HCT116 (cell line): ENCODE data around the gene PLPPR2. TPM values are rescaled to one million over a fixed set of nuclear protein-coding genes. Genes with fewer than 3 reads are reported as not detected.
A peak's percentile ranks its signal among the peaks of the same experiment; 100 is the strongest.

Experiments
- ATAC-seq: fragments of 200-7000 bp; cut with Tn5 transposase; 2 replicates; pipeline ENCODE4 v1.9.1; 2020; ENCODE audit warnings: mild to moderate bottlenecking, moderate library complexity
- BruUV-seq: library from RNA; stranded (reverse); fragments of 400-500 nt; replicated peaks from 2 replicates; lab custom pipeline; 2021; lab: Mats Ljungman, UMichigan
- CTCF ChIA-PET: fragments of 300-600 bp; sonication (Branson Sonifier 250); formaldehyde crosslinking; loops from one replicate; lab custom pipeline; 2021; ENCODE audit warnings: antibody characterized with exemption; lab: Charles Lee
- POLR2A ChIA-PET: fragments of 300-600, 350-600 bp; sonication (Branson Sonifier 250); formaldehyde crosslinking; loops from one replicate; lab custom pipeline; 2021; ENCODE audit warnings: antibody characterized with exemption; lab: Charles Lee
- RAD21 ChIA-PET, 2 experiments: fragments of 300-600 bp; sonication (Branson Sonifier 250); formaldehyde crosslinking; loops; one replicate each; lab custom pipeline; 2023; ENCODE audit warnings: low total read pairs in 2 of 2; ENCODE audit not compliant: uncharacterized antibody in 2 of 2, unreplicated experiment in 2 of 2, low non-redundant PET in 1 of 2; lab: Charles Lee
- DNase-seq: peaks from one replicate; pipeline ENCODE4 v3.0.0-alpha.2; 2010; ENCODE audit warnings: low read depth, low spot score
- H2AFZ ChIP-seq: fragments of 200-600 bp; shearing (Covaris generic), sonication (generic); 2 replicates; pipeline ENCODE4 v1.6.1; 2017; ENCODE audit warnings: low read depth, mixed run types, mixed read lengths, antibody characterized with exemption, low read length; ENCODE audit not compliant: poor library complexity, severe bottlenecking
- H3K27ac ChIP-seq: 2 replicates; pipeline ENCODE4 v1.5.1; 2012; ENCODE audit warnings: low read depth, low read length
- H3K27me3 ChIP-seq: fragments of 200-600 bp; sonication (generic); 2 replicates; pipeline ENCODE4 v1.6.1; 2016; ENCODE audit warnings: mixed run types, low read length, mixed read lengths; ENCODE audit not compliant: insufficient read depth
- H3K36me3 ChIP-seq, 2 experiments: fragments of 200-500 bp in 1 of 2; fragments of 200-600 bp in 1 of 2; sonication (Bioruptor generic) in 1 of 2; sonication (generic) in 1 of 2; 2 replicates each; pipeline versions ENCODE4 v1.5.1 to v1.6.1; 2014 to 2016; ENCODE audit warnings: low read length in 2 of 2, inconsistent platforms in 1 of 2, mixed read lengths in 1 of 2, mixed run types in 1 of 2; ENCODE audit not compliant: insufficient read depth in 2 of 2, control insufficient read depth in 1 of 2
- H3K4me1 ChIP-seq, 2 experiments: fragments of 200-600 bp in 1 of 2; sonication (generic) in 1 of 2; 2 replicates each; pipeline versions ENCODE4 v1.5.1 to v1.6.1; 2012 to 2017; ENCODE audit warnings: low read length in 2 of 2, inconsistent platforms in 1 of 2, mild to moderate bottlenecking in 1 of 2, mixed read lengths in 1 of 2, mixed run types in 1 of 2, moderate library complexity in 1 of 2; ENCODE audit not compliant: insufficient read depth in 2 of 2, control insufficient read depth in 1 of 2
- H3K4me2 ChIP-seq: fragments of 200-600 bp; sonication (generic); 2 replicates; pipeline ENCODE4 v1.6.1; 2017; ENCODE audit warnings: mixed run types, low read length, mixed read lengths
- H3K4me3 ChIP-seq, 2 experiments: fragments of 200-600 bp in 1 of 2; sonication (generic) in 1 of 2; replicated peaks in 1 of 2; 2 replicates each; pipeline ENCODE4 v1.5.1; 2011 to 2016; ENCODE audit warnings: low read length in 2 of 2, control low read depth in 1 of 2, low read depth in 1 of 2, mild to moderate bottlenecking in 1 of 2, mixed read lengths in 1 of 2, mixed run types in 1 of 2
- H3K79me2 ChIP-seq: fragments of 200-600 bp; sonication (generic); 2 replicates; pipeline ENCODE4 v1.6.1; 2017; ENCODE audit warnings: mild to moderate bottlenecking, mixed run types, low read length, moderate library complexity, mixed read lengths; ENCODE audit not compliant: insufficient read depth
- H3K9ac ChIP-seq: fragments of 200-600 bp; sonication (generic); 2 replicates; pipeline ENCODE4 v1.6.1; 2016; ENCODE audit warnings: low read length, mixed read lengths
- H3K9me2 ChIP-seq: fragments of 200-600 bp; sonication (generic), shearing (Covaris generic); 2 replicates; pipeline ENCODE4 v1.6.1; 2017; ENCODE audit warnings: mixed run types, mild to moderate bottlenecking, moderate library complexity; ENCODE audit not compliant: insufficient read depth
- H3K9me3 ChIP-seq, 2 experiments: fragments of 200-500 bp in 1 of 2; fragments of 200-600 bp in 1 of 2; sonication (Bioruptor generic) in 1 of 2; sonication (generic) in 1 of 2; 2 replicates each; pipeline ENCODE4 v1.6.1; 2014 to 2017; ENCODE audit warnings: low read length in 2 of 2, mixed read lengths in 2 of 2, inconsistent platforms in 1 of 2, low read depth in 1 of 2, mild to moderate bottlenecking in 1 of 2, mixed run types in 1 of 2, moderate library complexity in 1 of 2; ENCODE audit not compliant: control insufficient read depth in 1 of 2, insufficient read depth in 1 of 2
- H4K20me1 ChIP-seq: fragments of 200-600 bp; sonication (generic), shearing (Covaris generic); 2 replicates; pipeline ENCODE4 v1.6.1; 2017; ENCODE audit warnings: mixed run types, mild to moderate bottlenecking, moderate library complexity; ENCODE audit not compliant: insufficient read depth
- CEBPB ChIP-seq: IDR thresholded peaks from 2 replicates; pipeline ENCODE4 v1.6.1; 2012; ENCODE audit warnings: low read depth
- ELF1 ChIP-seq: IDR thresholded peaks from 2 replicates; pipeline ENCODE4 v1.6.1; 2012; ENCODE audit warnings: low read depth, borderline replicate concordance
- EZH2phosphoT487 ChIP-seq: fragments of 200-600 bp; IDR thresholded peaks from 2 replicates; pipeline ENCODE4 v1.6.1; 2018; ENCODE audit warnings: antibody characterized with exemption, borderline replicate concordance
- FOSL1 ChIP-seq: IDR thresholded peaks from 2 replicates; pipeline ENCODE4 v1.6.1; 2012; ENCODE audit warnings: low read depth
- JUND ChIP-seq: IDR thresholded peaks from 2 replicates; pipeline ENCODE4 v1.6.1; 2012
- SIN3A ChIP-seq: IDR thresholded peaks from 2 replicates; pipeline ENCODE4 v1.6.1; 2012; ENCODE audit warnings: low read depth
- SP1 ChIP-seq: IDR thresholded peaks from 2 replicates; pipeline ENCODE4 v1.6.1; 2012; ENCODE audit warnings: low read depth
- SRF ChIP-seq: IDR thresholded peaks from 2 replicates; pipeline ENCODE4 v1.6.1; 2012; ENCODE audit warnings: low read depth
- TCF7L2 ChIP-seq: IDR thresholded peaks from 2 replicates; pipeline ENCODE4 v1.7.0; 2011; ENCODE audit warnings: borderline replicate concordance, inconsistent platforms; ENCODE audit not compliant: insufficient read depth, insufficient read length; ENCODE audit errors: extremely low read depth
- YY1 ChIP-seq: IDR thresholded peaks from 2 replicates; pipeline ENCODE4 v1.6.1; 2011; ENCODE audit warnings: low read length, low read depth, moderate library complexity, mild to moderate bottlenecking; ENCODE audit not compliant: insufficient replicate concordance; ENCODE audit errors: extremely low read depth
- ZFX ChIP-seq: fragments of 450-650 bp; IDR thresholded peaks from 2 replicates; pipeline ENCODE4 v1.6.1; 2017
- intact Hi-C: fragments of 100-400 bp; cut with micrococcal nuclease; formaldehyde crosslinking; loops from 2 replicates; pipeline ENCODE4 v1.10.0; 2022
- total RNA-seq: library from RNA; stranded (reverse); gene quantifications from one replicate; pipeline ENCODE4 v1.2.1, GENCODE V29; 2021; ENCODE audit not compliant: unreplicated experiment
- TF ChIP-seq, protein P1 (sequence below): IDR thresholded peaks from 2 replicates; pipeline ENCODE4 v1.6.1; 2012
- TF ChIP-seq, protein P2 (sequence below): IDR thresholded peaks from 2 replicates; pipeline ENCODE4 v1.6.1; 2012; ENCODE audit warnings: low read depth

The PLPPR2 gene
- total RNA-seq, 1 experiment from 2014 or later: 23.2 TPM

GRCh38 chr19:11379857-11380350 is 24.7 kb downstream of the PLPPR2 start:
- H3K4me1 ChIP-seq: peaks cover 56 to 90% of the 10 kb centered on the region in 2 experiments
- no TSS peak for BruUV-seq
- no peaks in the 10 kb centered on the region for H3K27me3 ChIP-seq
- POLR2A ChIA-PET: no interaction called here
- no peaks in the 10 kb centered on the region for H3K9me2 ChIP-seq
- H3K27ac ChIP-seq: peak overlapping the region; percentile 81
- H3K4me3 ChIP-seq: peak overlapping the region; percentile 69 to 71
- H3K4me2 ChIP-seq: peak overlapping the region; percentile 97
- TF ChIP-seq, protein P1, sequence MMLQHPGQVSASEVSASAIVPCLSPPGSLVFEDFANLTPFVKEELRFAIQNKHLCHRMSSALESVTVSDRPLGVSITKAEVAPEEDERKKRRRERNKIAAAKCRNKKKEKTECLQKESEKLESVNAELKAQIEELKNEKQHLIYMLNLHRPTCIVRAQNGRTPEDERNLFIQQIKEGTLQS: no peak
- TF ChIP-seq SRF (no peak), CEBPB (no peak), TCF7L2 (no peak), SIN3A (no peak)
- peaks cover 7% of the 10 kb centered on the region; the same call in 1 of the 2 replicates for H3K79me2 ChIP-seq
- CTCF ChIA-PET: interaction anchor here (0.9 to 1.2 kb wide), 2 partner anchors 34 to 97 kb away, joined by 3 read pairs; no protein-coding TSS in a partner anchor
- intact Hi-C loops: loop anchor here (5.0 kb wide), 1 partner anchor 88 kb away; no protein-coding TSS in a partner anchor
- RAD21 ChIA-PET: no interaction called here
- H3K36me3 ChIP-seq: no peaks in the 10 kb centered on the region
- H3K9ac ChIP-seq: peak overlapping the region; percentile 79
- H2AFZ ChIP-seq: no peak overlapping the region
- ATAC-seq: no peak
- H3K9me3 ChIP-seq: no peaks in the 10 kb centered on the region
- no peak for DNase-seq
- no peaks in the 10 kb centered on the region for H4K20me1 ChIP-seq

DNA sequence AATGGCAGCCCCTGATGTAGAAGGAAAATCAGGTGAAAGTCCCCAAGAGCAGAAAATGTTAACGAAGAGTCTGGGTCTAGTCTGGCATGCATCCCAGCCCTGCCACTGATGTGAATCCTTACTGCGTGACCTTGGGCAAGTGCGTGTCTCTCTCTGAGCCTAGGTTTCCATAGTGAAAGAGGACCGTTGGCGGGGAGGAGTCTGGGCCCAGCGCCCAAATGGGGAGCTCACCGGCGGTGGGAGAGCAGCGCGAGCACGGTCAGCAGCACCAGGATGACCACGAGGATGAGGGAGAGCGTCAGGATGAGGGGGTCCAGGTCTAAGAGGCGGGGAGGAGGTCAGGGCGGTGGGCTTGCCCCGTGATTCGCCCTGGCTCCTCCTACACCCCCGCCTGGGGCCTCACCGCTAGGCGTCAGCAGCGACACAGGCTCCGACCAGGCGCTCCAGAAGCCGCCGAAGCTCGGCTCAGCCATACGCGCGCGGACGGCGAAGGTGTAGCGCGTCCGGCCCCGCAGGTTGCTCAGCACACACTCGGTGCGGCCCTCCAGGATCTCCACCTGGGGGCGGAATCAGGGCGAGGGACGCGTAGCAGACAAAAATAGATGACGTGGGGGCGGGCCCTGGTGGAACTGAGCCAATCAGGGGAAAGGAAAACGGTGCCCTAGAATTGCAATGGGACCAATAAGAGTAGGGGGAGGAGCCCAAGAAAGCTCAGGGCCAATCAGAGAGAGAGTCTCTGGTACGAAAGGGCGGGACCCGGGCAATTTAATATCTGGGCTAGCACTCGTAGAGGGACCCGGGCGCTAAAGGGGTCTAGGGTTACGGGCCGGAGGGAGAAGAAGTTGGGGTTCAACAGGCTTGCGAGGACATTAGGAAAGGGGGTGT is 25.7 kb downstream of the PLPPR2 start:
- ATAC-seq (peak; percentile 70), DNase-seq (peak; percentile 97)
- peak overlapping the region; percentile 81 for H3K27ac ChIP-seq
- H4K20me1 ChIP-seq: no peaks in the 10 kb centered on the region
- peaks cover 4% of the 10 kb centered on the region; the same call in 1 of the 2 replicates for H3K79me2 ChIP-seq
- no peaks in the 10 kb centered on the region for H3K9me3 ChIP-seq
- ChIA-PET RAD21 (interaction anchor here (0.7 to 1.3 kb wide), 7 partner anchors 36 to 101 kb away, joined by 3 to 9 read pairs (median 3); partner anchors contain the start of genes PRKCSH (in 2 of the 2), ODAD3 (in 1 of the 2) and RGL3 (in 1 of the 2)), CTCF (interaction anchor here (0.6 to 4.4 kb wide), 34 partner anchors 10 to 439 kb away, joined by 3 to 48 read pairs (median 4); partner anchors contain the start of genes CCDC159, ECSIT, ODAD3 and PRKCSH), POLR2A (interaction anchor here (0.6 to 1.9 kb wide), 22 partner anchors 9 to 243 kb away, joined by 3 to 15 read pairs (median 4); partner anchors contain the start of genes CCDC159, ODAD3, PRKCSH and RAB3D)
- H3K4me3 ChIP-seq: peak overlapping the region; percentile 69 to 71
- no TSS peak for BruUV-seq
- peak overlapping the region; percentile 79 for H3K9ac ChIP-seq
- no peaks in the 10 kb centered on the region for H3K27me3 ChIP-seq
- intact Hi-C loops: loop anchor here (1.0 to 5.0 kb wide), 2 partner anchors 54 to 89 kb away; partner anchors contain the start of genes ODAD3 and PRKCSH
- H3K9me2 ChIP-seq: no peaks in the 10 kb centered on the region
- H3K4me2 ChIP-seq: peak overlapping the region; percentile 97
- no peaks in the 10 kb centered on the region for H3K36me3 ChIP-seq
- no peak overlapping the region for H2AFZ ChIP-seq
- peaks cover 48 to 80% of the 10 kb centered on the region in 2 experiments for H3K4me1 ChIP-seq
- TF ChIP-seq, protein P1: no peak
- TF ChIP-seq YY1 (peak; percentile 25), EZH2phosphoT487 (no peak), ZFX (0 out of 2 replicates have a peak, but pooled peaks have one; percentile 28), TCF7L2 (peak; percentile 19), SP1 (no peak), ELF1 (no peak), FOSL1 (no peak), JUND (no peak)
- TF ChIP-seq, protein P2, sequence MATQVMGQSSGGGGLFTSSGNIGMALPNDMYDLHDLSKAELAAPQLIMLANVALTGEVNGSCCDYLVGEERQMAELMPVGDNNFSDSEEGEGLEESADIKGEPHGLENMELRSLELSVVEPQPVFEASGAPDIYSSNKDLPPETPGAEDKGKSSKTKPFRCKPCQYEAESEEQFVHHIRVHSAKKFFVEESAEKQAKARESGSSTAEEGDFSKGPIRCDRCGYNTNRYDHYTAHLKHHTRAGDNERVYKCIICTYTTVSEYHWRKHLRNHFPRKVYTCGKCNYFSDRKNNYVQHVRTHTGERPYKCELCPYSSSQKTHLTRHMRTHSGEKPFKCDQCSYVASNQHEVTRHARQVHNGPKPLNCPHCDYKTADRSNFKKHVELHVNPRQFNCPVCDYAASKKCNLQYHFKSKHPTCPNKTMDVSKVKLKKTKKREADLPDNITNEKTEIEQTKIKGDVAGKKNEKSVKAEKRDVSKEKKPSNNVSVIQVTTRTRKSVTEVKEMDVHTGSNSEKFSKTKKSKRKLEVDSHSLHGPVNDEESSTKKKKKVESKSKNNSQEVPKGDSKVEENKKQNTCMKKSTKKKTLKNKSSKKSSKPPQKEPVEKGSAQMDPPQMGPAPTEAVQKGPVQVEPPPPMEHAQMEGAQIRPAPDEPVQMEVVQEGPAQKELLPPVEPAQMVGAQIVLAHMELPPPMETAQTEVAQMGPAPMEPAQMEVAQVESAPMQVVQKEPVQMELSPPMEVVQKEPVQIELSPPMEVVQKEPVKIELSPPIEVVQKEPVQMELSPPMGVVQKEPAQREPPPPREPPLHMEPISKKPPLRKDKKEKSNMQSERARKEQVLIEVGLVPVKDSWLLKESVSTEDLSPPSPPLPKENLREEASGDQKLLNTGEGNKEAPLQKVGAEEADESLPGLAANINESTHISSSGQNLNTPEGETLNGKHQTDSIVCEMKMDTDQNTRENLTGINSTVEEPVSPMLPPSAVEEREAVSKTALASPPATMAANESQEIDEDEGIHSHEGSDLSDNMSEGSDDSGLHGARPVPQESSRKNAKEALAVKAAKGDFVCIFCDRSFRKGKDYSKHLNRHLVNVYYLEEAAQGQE: no peak
